ENCODE data around the gene PCDHGA6.
A peak's percentile ranks its signal among the peaks of the same experiment; 100 is the strongest.
"Not testable (repeated sequence)": the region's sequence is repeated elsewhere in the genome, so short reads cannot be mapped to it uniquely, and the experiment has no call there.

PCDHGA6 gene

DNA sequence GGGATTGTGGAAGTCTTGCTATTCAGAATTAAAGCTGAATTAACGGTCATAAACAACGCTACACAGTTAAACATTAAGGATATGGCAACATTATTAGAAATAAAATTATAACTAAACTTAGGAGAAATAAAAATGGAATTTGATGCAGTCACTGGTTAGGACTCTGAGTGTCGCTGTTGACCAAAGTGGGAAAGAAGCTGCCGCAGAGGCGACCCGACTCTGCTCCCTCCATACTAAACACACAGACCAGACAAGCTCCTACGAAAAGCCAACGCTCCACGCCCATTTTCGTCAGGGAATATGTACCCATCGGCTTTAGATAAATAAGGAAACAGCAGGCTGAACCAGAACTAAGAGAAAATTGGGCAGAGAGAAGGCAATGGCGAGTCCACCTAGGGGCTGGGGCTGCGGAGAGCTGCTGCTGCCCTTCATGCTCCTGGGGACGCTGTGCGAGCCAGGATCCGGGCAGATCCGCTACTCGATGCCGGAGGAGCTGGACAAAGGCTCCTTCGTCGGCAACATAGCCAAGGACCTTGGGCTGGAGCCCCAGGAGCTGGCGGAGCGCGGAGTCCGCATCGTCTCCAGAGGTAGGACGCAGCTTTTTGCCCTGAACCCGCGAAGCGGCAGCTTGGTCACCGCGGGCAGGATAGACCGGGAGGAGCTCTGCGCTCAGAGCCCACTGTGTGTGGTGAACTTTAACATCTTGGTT, 9.6 kb upstream of the PCDHGA6 start, which contains the start of gene PCDHGA5:
PCDHGA5 (plus strand) TSS at position 211 of the 709 bp plus-strand sequence; CDS start at position 380, 169 bp downstream.
- no peak within 1 kb of the TSS for H3K27ac ChIP-seq (ENCODE audit: low read length)
- H3K36me3 ChIP-seq (ENCODE audit: insufficient read depth, low read depth, low read length), result no peaks in the 10 kb centered on the region; the same call in 1 of the 2 replicates
- H3K4me3 ChIP-seq (ENCODE audit: low read length), result 0 out of 2 replicates have a peak within 1 kb of the TSS, but pooled peaks have one; percentile 23
- no peak within 1 kb of the TSS for H3K9ac ChIP-seq (ENCODE audit: low read depth, low read length)
- no peaks in the 10 kb centered on the region for H3K4me1 ChIP-seq (ENCODE audit: insufficient read depth, low read length)
- H3K27me3 ChIP-seq (ENCODE audit: insufficient read depth, low read length), result no peaks in the 10 kb centered on the region
- peaks cover 68% of the 10 kb centered on the region for H3K9me3 ChIP-seq (ENCODE audit: insufficient read depth, low read depth, low read length)

DNA sequence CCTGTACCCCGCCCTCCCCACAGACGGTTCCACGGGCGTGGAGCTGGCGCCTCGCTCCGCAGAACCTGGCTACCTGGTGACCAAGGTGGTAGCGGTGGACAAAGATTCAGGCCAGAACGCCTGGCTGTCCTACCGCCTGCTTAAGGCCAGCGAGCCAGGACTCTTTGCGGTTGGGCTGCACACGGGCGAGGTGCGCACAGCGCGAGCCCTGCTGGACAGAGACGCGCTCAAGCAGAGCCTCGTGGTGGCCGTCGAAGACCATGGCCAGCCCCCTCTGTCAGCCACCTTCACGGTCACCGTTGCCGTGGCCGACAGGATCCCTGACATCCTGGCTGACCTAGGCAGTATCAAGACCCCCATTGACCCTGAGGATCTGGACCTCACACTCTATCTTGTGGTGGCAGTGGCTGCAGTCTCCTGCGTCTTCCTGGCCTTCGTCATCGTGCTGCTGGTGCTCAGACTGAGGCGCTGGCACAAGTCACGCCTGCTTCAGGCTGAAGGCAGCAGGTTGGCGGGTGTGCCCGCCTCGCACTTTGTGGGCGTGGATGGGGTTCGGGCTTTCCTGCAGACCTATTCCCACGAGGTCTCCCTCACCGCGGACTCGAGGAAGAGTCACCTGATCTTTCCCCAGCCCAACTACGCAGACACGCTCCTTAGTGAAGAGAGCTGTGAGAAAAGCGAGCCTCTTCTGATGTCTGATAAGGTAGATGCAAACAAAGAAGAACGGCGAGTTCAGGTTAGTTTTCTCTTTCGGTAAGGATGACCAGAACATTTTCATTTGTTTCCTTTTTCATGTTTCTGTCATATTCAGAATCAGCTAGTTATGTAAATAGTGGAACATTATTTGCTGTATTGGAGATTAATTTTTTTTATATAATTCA, 7.4 kb upstream of the PCDHGA6 start:
- Histone ChIP-seq H3K36me3 (ENCODE audit: insufficient read depth, low read depth, low read length) (no peaks in the 10 kb centered on the region; the same call in 1 of the 2 replicates), H3K27me3 (ENCODE audit: insufficient read depth, low read length) (no peaks in the 10 kb centered on the region), H3K4me3 (ENCODE audit: low read length) (no peak overlapping the region), H3K27ac (ENCODE audit: low read length) (no peak overlapping the region), H3K9me3 (ENCODE audit: insufficient read depth, low read depth, low read length) (peaks cover 69% of the 10 kb centered on the region), H3K4me1 (ENCODE audit: insufficient read depth, low read length) (no peaks in the 10 kb centered on the region), H3K9ac (ENCODE audit: low read depth, low read length) (no peak overlapping the region)

- Histone ChIP-seq H3K27me3 (ENCODE audit: insufficient read depth, low read length) (no peaks in the 10 kb centered on the region), H3K4me1 (ENCODE audit: insufficient read depth, low read length) (no peaks in the 10 kb centered on the region), H3K27ac (ENCODE audit: low read length) (no peak within 1 kb of the TSS), H3K9ac (ENCODE audit: low read depth, low read length) (no peak within 1 kb of the TSS), H3K9me3 (ENCODE audit: insufficient read depth, low read depth, low read length) (peaks cover 73% of the 10 kb centered on the region), H3K4me3 (ENCODE audit: low read length) (no peak within 1 kb of the TSS; the same call in 1 of the 2 replicates), H3K36me3 (ENCODE audit: insufficient read depth, low read depth, low read length) (no peaks in the 10 kb centered on the region; the same call in 1 of the 2 replicates)
These were observed 3.5 kb upstream of the PCDHGA6 start, which contains the start of gene PCDHGB3 for GRCh38 chr5:141369994-141370848. Gene PCDHGB3, plus strand, starts transcription at chr5:141370242. Its CDS starts 153 bp downstream, at chr5:141370395.

GRCh38 chr5:141371572-141372475, 1.9 kb upstream of the PCDHGA6 start:
- Histone ChIP-seq H3K9me3 (ENCODE audit: insufficient read depth, low read depth, low read length) (peaks cover 67% of the 10 kb centered on the region), H3K4me1 (ENCODE audit: insufficient read depth, low read length) (no peaks in the 10 kb centered on the region), H3K9ac (ENCODE audit: low read depth, low read length) (no peak overlapping the region), H3K27ac (ENCODE audit: low read length) (no peak overlapping the region), H3K27me3 (ENCODE audit: insufficient read depth, low read length) (no peaks in the 10 kb centered on the region), H3K36me3 (ENCODE audit: insufficient read depth, low read depth, low read length) (no peaks in the 10 kb centered on the region), H3K4me3 (ENCODE audit: low read length) (no peak overlapping the region; the same call in 1 of the 2 replicates)

- no peak overlapping the region for H3K9ac ChIP-seq (ENCODE audit: low read depth, low read length)
- H3K4me1 ChIP-seq (ENCODE audit: insufficient read depth, low read length), result no peaks in the 10 kb centered on the region
- no peak overlapping the region for H3K27ac ChIP-seq (ENCODE audit: low read length)
- no peaks in the 10 kb centered on the region for H3K27me3 ChIP-seq (ENCODE audit: insufficient read depth, low read length)
- H3K36me3 ChIP-seq (ENCODE audit: insufficient read depth, low read depth, low read length), result no peaks in the 10 kb centered on the region
- no peak overlapping the region for H3K4me3 ChIP-seq (ENCODE audit: low read length)
- peaks cover 76% of the 10 kb centered on the region for H3K9me3 ChIP-seq (ENCODE audit: insufficient read depth, low read depth, low read length)
These were observed 936 bp downstream of the PCDHGA6 start for GRCh38 chr5:141374627-141375026.

GRCh38 chr5:141375444-141376155, 1.9 kb downstream of the PCDHGA6 start:
- H3K27ac ChIP-seq (ENCODE audit: low read length); H3K27me3 ChIP-seq (ENCODE audit: insufficient read depth, low read length); H3K4me1 ChIP-seq (ENCODE audit: insufficient read depth, low read length); H3K9ac ChIP-seq (ENCODE audit: low read depth, low read length); H3K36me3 ChIP-seq (ENCODE audit: insufficient read depth, low read depth, low read length); H3K4me3 ChIP-seq (ENCODE audit: low read length): not testable (repeated sequence)
- peaks cover 67% of the 10 kb centered on the region for H3K9me3 ChIP-seq (ENCODE audit: insufficient read depth, low read depth, low read length)

DNA sequence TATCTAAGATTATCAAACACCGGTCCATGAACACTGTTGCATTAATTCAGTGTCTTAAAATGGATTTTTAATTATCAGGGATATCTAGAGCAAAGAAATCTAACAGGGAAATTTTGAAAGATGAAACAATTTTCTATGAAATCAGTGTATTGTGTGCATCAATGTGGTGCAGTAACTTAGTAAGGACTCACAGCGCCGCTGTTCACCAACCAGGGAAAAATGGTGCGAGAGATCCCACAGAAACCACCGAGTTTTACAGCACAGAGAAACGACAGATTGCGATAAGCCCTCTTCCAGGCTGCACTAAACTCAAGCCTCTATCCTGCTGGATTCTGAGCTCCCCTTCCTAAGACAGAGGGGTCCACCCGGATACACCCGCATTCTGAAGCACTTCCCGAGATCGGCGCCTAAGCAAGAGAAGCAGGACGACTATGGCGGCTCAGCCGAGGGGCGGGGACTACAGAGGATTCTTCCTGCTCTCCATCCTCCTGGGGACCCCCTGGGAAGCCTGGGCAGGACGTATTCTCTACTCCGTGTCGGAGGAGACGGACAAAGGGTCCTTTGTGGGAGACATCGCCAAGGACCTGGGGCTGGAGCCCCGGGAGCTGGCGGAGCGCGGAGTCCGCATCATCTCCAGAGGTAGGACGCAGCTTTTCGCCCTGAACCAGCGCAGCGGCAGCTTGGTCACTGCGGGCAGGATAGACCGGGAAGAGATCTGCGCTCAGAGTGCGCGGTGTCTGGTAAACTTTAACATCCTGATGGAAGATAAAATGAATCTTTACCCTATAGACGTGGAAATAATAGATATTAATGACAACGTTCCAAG, 9.0 kb downstream of the PCDHGA6 start, which contains the start of gene PCDHGA7:
PCDHGA7 (plus strand) TSS at position 274 of the 826 bp plus-strand sequence; CDS start at position 432, 158 bp downstream.
- no peaks in the 10 kb centered on the region for H3K36me3 ChIP-seq (ENCODE audit: insufficient read depth, low read depth, low read length)
- H3K4me3 ChIP-seq (ENCODE audit: low read length), result no peak within 1 kb of the TSS
- H3K27me3 ChIP-seq (ENCODE audit: insufficient read depth, low read length), result no peaks in the 10 kb centered on the region
- no peak within 1 kb of the TSS for H3K9ac ChIP-seq (ENCODE audit: low read depth, low read length)
- peaks cover 54% of the 10 kb centered on the region for H3K9me3 ChIP-seq (ENCODE audit: insufficient read depth, low read depth, low read length)
- no peaks in the 10 kb centered on the region for H3K4me1 ChIP-seq (ENCODE audit: insufficient read depth, low read length)
- H3K27ac ChIP-seq (ENCODE audit: low read length), result no peak within 1 kb of the TSS

- H3K27me3 ChIP-seq (ENCODE audit: insufficient read depth, low read length), result no peaks in the 10 kb centered on the region
These were observed 9.7 kb downstream of the PCDHGA6 start for GRCh38 chr5:141383345-141383744.

DNA sequence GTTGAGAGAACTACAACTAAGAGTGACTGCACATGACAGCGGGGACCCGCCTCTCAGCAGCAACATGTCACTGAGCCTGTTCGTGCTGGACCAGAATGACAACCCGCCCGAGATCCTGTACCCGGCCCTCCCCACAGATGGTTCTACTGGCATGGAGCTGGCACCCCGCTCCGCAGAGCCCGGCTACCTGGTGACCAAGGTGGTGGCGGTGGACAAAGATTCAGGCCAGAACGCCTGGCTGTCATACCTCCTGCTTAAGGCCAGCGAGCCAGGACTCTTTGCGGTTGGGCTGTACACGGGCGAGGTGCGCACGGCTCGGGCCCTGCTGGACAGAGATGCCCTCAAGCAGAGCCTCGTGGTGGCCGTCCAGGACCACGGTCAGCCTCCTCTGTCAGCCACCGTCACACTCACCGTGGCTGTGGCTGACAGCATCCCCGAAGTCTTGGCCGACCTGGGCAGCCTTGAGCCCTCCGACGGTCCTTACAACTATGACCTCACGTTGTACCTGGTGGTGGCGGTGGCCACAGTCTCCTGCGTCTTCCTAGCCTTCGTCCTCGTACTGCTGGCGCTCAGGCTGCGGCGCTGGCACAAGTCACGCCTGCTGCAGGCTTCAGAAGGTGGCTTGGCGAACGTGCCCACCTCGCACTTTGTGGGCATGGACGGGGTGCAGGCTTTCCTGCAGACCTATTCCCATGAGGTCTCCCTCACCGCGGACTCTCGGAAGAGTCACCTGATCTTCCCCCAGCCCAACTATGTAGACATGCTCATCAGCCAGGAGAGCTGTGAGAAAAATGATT, 11.0 kb downstream of the PCDHGA6 start:
- no peaks in the 10 kb centered on the region for H3K36me3 ChIP-seq (ENCODE audit: insufficient read depth, low read depth, low read length)
- H3K27ac ChIP-seq (ENCODE audit: low read length), result no peak overlapping the region
- H3K9ac ChIP-seq (ENCODE audit: low read depth, low read length), result no peak overlapping the region
- H3K9me3 ChIP-seq (ENCODE audit: insufficient read depth, low read depth, low read length), result peaks cover 65% of the 10 kb centered on the region
- H3K27me3 ChIP-seq (ENCODE audit: insufficient read depth, low read length), result no peaks in the 10 kb centered on the region
- H3K4me3 ChIP-seq (ENCODE audit: low read length), result no peak overlapping the region
- no peaks in the 10 kb centered on the region for H3K4me1 ChIP-seq (ENCODE audit: insufficient read depth, low read length)

More at GRCh38 chr5:141383345-141383744, 9.7 kb downstream of the PCDHGA6 start:
- H3K36me3 ChIP-seq (ENCODE audit: insufficient read depth, low read depth, low read length), result no peaks in the 10 kb centered on the region
- no peak overlapping the region for H3K4me3 ChIP-seq (ENCODE audit: low read length)
- no peak overlapping the region for H3K9ac ChIP-seq (ENCODE audit: low read depth, low read length)
- H3K27ac ChIP-seq (ENCODE audit: low read length), result no peak overlapping the region
- H3K9me3 ChIP-seq (ENCODE audit: insufficient read depth, low read depth, low read length), result peaks cover 57% of the 10 kb centered on the region
- no peaks in the 10 kb centered on the region for H3K4me1 ChIP-seq (ENCODE audit: insufficient read depth, low read length)
